Stimulated activated CD4-positive, alpha-beta T cell treated with anti-CD3 and anti-CD28 coated beads, Interleukin-12 subunit alpha, Interleukin-12 subunit beta, amount 100 ng/mL, for 48 hours (primary cell): ENCODE data around the gene HDAC7.

Experiments
- DNase-seq, 3 donors: peaks; one replicate each; pipeline ENCODE4 v3.0.0-alpha.2; 2020; ENCODE audit warnings: low read depth in 2 of 3, low spot score in 1 of 3

The HDAC7 gene

DNA sequence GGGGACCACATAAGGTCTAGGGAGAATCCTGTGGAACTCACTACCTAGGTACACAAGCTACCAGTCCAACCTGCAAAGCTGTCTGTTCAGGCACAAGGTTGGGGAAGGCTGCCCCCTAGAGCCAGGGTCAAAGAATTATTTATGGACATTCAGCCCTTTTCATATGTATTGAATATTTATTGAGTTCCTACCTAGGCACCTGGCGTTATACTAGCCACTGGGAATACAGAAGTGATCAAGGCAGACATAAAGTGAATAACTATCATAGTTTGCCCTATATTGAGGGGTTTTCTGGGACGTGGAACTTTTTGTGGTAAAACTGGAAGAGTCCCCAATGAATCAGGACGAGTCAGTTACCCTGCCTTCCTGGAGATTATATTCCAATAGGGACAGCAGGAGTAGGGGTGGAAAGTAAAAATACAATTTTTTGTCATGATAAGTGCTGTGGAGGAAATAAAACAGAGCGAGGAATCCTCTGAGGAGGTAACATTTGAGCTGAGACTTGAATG is 52.4 kb downstream of the HDAC7 start:
- DNase-seq: peak; percentile 53 to 69 (median 66)

DNA sequence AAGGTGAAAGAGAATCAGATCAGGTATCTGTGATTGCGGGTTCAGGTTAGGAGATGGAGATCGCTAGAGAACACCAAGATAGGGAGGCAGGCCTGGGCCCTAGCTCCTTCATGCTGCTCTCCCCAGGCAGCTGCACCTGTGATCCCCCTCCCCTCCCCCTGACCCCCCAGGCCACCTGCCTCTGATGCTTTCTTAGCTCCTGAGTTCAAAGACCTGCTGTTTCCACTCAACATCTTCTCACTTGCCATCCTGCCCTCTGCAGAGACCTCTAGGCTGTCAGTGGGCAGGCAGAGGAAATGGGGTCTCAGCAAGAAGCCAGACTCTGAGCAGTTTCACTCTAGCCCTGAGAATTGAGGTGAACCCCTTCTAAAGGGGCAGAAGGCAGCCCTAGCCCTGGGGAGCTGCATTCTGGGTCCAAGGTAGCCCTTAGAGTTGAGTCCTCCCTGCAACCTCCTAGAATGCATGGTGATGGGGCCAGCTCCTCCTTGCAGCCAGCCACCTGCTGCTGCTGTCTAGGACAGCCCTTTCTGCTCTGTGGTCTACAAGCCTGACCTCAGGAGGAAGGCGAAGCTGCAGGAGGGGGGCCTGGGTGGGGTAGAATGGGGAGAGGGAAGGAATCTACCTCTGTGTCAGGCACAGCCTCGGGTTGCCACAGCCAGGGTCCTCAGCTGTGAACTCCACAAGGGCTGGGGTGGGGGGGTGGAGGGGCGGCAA is 53.0 kb downstream of the HDAC7 start:
- no peak for DNase-seq

DNA sequence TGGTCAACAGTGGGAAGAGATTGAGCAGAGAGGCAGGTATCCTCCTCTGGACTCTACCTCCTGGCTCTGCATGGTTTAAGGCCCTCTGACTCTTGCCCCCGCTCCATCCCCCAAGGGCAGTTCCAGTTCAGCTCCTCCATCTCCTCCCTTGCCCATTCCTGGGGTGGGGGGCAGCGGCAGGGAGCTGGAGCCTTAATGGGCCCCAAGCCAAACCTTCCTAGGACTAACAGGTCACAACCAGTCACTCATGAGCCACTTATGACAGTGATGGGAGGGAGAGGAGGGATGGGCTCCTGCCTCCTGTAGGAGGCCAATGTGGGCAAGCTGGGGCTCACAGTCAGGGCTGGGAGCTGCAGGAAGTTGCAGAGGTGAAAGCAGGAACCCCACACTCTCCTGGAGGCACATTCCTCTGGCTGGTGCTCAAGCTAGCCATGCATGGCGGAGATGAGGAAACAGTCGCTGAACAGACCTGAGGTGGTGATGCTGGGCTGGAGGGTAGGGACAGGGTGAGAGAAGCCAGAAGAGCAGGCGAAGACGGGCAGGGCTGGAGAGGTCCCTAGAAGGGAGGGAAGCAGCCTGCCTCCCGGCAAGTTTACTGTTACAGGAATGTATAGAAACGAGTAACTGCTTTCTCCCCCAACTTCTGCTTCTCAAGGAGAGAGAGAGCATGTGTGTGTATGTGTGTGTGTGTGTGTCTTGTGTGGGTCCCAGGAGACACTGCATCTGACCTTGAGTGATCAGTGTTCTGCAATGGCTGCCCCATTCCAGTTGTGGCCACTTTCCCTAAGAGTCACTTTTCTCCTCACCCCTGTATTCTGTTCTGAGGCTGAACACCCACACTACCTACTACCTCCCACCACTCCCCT is 56.0 kb downstream of the HDAC7 start:
- DNase-seq: no peak

DNA sequence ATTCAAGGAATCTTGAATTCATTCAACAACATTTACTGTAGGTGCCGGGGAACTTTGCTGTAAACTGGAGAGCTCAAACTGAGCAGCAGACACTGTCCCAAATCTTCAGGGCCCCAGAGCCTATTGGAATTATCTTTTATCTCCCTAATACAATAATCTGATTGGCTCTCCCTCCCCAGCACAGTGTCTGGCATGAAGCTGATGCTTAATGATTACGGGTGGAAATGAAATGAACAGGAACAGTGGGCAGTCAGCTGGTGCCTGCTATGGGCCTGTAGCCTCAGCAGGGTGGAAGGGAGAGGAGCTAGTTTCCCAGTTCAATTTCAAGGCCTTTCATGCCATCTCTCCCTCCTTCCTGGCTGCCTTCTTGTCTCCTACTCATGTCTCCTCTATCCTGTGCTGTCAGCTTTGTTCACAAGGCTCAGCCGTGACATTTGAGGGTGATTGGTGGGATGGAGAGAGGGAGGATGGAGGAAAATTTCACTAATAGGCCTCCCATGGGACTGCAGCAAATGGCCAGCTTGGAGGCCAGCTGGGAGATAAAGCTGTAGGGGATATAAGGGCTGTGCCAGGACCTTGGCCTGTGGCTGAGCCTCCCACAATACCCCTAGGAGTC is 56.7 kb downstream of the HDAC7 start:
- DNase-seq: no peak

DNA sequence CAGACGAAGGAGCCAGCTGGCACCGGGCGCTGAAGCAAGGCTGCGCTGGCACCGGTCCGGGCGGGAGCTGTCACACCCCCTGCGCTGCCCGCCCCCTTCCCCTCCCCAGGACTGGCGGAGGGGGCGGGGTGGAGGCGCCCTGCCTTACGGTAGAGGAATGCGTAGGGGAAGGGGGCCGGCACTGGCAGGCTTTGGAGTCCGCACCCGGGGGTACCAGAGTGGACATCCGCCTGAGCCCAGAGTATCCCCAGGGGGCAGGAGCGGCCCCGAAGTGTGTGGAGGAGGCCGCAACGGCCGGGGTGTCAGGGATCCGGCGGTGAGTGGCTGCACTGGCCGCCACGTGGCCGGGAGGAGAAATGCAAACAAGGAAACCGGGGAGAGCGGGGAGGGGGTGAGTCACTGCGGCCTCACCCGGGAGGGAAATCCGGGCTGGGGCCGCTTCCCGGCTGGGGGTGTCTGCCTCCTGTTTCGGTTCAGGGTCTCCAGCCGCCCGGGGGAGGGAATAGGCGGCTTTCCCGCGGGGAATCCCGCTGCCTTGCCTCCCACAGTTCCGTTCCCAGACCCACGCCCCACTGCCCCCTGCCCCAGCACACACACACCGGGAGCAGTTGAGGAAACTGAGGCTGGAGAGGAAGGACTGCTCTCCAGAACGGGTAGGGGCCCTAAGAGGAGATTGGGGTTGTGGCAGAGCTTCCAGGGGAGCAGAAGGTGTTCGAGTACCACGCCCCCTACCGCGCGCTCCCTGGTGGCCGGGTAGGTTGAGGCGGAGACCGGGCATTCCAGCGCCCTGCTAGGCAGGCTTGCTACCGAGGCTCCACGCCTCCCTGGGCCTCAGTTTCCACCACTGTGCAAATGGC is 60.6 kb downstream of the HDAC7 start, which contains the start of gene RAPGEF3:
TSS of gene RAPGEF3 (minus strand) at position 47 of the 857 bp plus-strand sequence. CDS start 324 bp downstream, outside the sequence.
- DNase-seq: peak; percentile 42 to 64 (median 51)

DNA sequence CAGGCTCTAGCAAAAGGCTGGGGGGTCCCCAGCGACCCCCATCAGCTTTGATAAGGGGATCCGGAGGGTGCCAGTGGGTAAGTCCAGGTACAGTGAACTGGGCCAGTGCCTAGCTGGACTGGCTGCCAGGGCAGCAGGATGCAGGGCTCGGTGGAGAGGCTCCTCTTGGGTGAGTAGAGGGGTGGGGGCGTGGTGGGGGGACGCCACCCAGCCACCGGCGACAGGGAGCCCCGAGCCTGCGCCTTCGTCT is 61.2 kb downstream of the HDAC7 start:
- DNase-seq: no peak

DNA sequence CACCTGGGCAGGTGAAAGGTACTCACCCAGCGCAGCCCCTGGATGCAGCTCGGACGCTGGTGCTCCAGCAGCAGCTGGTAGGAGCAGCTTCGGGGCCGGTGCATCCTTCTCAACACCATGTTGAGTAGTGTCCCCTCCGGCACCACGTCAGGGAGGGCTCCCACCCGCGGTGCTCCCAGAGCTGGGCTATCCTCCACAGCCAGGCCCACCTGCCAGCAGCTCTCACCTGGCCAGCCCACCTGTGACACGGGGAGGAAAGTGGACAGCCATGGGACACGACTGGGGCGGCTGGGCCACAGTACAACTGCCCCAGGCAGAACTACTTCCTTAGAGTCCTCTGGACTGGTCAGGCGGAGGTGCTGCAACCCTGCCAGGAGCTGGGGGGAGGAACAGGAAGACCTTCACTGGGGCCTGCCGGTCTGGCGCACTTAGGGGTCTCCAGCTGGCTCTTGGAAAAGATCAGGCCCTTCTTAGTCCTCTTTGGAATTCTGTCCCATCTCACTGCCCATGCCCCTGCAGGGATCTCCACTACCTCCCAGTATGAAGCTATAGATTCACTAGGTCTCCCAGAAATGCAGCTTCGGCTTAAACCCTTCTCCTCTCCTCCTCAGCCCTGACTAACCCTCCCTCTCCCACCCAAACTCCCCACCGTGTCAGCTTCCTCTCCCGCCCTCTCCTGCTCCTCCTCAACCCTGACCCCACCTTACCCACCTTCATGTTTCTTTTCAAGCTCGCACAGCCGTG is 61.7 kb downstream of the HDAC7 start:
- DNase-seq: no peak

DNA sequence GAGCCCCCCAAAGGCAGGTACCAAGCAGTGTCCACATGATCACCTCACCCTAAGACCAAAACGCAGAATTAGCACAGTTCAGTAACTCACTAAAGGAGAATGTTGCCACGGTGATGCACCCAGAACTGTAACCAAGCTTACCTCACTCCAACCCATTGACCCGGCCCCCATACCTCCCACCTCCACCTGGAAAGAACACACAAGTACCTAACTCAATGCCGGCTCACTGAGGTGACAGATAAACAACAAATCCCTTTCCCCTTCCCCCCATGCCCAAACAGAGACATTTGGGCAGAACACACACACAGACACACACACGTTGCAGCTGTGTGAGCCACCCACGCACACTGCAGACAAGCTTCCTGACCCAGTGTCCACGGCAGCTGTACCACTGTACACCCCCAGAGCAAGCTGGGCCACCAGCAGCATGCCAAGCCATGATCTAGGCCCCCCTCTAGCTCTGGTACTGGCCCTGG is 62.3 kb downstream of the HDAC7 start:
- no peak for DNase-seq

DNA sequence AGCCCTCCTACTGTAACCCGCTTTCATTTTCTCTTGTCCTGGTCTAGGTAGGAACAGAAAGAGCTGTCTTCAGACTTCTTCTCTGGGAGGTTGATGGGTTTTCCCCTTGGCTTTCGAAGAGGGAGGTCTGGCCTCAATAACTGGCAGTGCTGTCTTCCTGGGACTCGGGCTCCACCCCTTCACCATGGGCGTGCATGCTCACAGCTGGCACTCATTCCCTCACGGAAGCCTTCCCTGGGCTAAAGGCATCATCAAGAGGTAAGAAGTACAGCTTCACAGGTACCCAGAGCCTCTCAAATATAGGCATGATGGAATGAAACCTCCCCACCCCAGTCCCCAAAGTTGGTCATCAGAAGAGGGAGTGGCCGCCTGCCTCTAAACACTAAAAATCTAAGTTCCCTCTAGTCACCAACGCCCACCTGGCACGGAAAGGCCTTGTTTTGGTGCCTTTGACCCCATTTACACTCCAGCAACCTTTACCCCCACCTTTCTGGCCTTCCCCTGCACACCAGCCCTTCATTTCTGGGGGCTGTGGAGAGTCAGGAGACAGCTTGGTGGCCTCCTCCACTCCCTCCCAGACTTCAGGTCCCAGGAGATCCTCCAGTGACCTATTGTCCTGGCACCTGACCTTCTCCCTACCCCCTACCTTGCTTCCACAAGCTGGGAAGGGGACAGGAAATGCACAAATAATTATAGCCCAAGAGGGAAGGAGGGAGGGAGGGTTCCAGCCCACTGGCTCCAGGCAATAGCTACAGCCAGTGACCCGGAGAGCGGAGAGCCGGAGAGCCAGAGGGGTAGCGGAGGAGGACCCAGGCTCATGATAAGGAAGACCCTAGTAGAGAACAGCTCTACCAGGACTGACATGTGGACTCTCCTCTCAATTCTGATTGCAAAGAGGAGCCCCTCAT is 63.8 kb downstream of the HDAC7 start:
- peak in 1 of 3 donors; percentile 33 for DNase-seq

DNA sequence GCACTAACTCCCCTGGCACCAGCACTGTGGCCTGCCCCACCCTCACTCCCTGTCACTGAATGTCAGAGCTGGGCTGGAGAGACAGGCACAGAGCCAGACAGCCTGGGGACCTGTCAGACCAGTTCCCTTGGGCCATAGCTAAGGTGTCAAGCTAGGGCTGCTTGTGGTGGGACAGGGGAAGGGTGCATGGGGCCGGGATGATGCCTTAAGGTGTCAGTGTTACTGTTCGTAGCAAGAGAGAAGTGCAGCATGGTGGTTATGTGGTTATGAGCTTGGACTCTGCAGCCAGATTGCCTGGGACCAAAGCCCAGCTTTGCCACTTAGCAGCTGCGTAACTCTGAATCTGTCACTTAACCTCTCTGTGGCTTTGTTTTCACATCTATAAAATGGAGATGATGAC is 64.8 kb downstream of the HDAC7 start:
- no peak for DNase-seq

DNA sequence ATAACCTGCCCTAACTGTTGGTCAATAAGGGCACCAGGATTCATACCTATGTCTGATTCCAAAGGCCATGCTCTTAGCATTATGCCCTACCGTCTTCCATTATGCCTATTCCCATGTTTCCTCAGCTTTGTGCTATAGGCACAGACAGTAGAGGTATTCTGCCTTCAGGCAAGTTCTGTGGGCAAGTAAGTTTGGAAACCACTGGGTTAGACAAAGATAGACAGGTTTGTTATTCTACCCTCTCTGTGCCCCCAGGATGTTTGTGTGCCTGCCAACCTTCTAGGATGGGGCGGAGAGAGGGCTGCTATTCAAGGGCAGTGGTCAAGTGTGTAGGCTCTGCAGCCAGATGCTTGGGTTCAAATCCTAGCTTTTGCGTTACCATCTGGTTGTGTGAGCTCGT is 65.6 kb downstream of the HDAC7 start:
- no peak for DNase-seq

DNA sequence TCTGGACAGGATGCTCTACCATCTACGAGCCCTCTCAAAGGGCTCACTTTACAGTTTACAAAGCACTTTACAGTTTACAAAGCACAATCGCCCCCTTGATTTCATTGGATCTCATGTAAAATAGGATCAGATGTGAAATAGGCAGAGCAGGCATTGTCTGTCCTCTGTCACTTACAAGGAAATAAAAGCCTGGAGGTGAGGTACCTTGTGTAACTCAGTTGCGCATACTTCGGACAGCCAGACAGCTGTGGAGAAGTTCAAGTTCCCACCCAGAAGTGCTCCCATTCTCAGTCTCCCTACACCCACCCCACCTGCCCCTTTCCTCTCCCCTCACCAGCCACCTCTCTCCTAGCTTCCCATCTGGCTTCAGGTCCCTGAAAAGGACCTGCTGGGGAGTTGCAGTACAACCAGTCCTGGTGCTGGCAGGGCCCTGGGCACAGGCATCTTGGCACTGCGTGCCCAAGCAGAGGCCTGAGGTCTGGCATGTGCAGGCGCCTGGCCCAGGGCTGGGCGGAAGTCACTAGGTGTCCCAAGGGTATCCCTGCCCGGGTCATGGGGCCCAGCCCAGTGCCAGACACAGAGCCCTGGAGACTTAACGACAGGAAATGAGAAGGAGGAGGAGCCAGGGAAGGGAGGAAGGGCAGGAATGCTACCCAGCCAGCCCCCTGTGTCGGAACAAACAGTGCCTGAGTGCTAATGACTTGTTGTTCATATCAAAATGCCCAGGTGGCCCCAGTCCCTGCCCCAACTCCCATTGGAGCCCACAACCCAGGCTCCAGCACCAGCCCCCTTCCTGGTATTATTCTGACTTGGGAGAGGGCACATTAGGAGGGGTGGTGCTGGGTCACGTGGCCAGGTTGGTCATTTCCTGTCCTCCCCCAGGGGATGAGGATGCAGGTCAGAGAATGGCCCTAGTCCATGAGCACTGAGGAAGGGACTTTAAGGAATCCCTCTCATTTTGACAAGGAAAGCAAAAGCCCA is 66.4 kb downstream of the HDAC7 start:
- no peak for DNase-seq

DNA sequence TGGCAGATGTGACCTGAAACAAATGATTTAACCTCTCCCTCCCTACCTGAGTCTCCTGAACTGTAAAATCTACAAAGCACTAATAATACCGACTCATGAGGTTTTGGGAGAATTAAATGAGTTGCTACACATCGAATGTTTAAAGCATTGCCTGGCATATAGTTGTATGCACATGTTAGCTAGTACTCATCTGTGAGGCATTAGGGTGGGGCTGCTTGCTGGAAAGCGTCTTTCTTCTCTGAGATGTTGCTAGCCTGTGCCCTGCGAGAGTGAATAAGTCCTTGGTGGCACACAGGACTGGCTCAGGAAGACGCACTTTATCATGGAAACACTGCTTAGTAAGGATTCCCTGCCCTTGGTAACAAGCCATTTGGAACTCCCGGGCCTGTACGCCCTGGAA is 67.2 kb downstream of the HDAC7 start:
- DNase-seq: no peak

DNA sequence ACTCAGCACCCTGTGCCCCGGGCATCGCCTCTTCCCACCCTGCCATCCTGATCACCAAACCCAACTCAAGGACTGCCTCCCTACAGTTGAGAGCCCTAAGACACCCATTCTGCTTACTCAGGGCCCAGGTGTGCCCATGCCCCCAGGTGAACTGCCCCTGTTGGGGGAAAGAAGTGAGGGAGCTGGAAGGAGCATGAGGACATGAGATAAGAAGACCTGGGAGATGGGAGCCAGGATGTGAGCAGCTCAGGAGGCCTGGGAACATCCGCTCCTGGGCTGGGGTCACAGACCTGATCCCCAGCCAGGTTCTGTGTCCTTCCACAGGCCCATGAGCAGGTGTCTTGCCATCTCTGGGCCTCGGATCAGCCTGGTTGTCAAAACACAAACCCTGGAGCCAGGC is 67.6 kb downstream of the HDAC7 start:
- DNase-seq: no peak

DNA sequence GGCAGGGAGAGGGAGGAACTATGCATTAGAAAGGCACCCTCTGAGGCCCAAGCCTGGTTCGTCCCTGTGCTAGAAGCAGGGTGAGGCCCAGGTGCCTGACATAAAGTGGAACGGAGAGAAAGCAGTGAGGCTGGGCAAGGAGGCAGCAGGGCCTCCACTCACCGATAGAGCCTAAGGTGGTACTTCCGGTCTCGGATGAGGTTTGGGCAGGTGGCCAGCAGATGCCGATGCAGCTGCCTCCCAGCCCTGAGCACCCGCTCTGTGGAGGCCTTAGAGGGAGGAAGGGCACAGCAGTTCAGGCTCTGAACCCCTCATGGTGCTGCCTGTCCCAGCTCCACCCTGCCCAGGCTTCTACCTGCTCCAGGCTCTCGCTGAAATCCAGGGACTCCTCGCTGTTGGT is 68.1 kb downstream of the HDAC7 start:
- DNase-seq: no peak

DNA sequence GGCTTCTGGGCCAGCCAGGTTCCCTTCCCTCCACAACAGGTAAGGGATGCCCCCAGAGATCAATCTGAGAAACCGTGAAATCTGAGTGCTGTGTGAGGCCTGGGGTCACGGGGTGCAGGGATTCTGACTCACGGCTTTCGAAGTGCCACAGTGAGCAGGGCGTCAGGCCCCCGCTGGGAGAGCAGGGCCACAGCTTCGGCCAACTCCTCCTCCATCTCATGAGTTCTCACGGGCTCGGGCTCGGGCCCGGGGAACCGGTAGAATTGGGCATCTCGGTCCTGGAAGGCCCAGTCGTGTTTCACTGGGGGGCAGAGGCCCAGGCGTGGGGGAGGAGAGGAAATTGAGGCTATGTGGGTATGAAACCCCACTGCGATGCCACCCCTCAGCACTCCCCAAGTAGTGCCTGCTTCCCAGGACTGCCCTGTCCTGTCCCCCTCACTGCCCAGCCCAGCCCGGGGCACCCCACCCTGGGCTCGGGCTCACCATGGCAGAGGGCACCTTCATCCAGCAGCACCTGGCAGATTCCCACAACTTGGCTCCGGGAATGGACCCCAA is 68.7 kb downstream of the HDAC7 start:
- DNase-seq: no peak

DNA sequence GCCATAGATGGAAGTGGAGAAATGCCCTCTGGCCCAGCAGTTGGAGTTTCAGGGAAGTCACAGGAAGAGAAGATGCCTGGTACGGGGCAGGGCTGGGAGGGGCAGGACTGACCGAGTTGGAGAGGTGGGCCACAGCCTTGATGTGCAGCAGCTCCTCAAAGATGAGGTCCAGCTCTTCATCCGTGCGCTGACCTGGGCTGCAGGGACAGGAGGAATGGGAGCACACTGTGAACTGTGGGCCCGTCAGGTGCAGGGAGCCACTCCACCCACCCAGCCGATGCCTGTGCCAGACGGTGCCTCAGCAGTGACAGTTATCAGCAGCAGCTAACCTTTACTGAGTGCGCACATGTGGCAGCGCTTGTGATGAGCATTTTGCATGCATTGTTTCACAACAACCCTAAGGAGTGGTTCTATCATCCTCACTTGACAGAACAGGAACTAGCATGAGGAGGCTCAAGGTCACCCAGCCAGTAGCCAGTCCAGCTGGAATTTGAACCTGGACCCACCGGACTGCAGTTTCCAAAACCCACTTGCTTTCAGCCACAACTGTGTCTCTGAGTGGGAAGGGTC is 69.4 kb downstream of the HDAC7 start:
- no peak for DNase-seq
